Psoas muscle (tissue), 8 donors: ENCODE data around the gene SMPDL3A. TPM values are rescaled to one million over a fixed set of nuclear protein-coding genes. Genes with fewer than 3 reads are reported as not detected.

ENCODE experiments used
- ATAC-seq, 4 donors: fragments of 200-7000 bp; cut with Tn5 transposase; one replicate each; pipeline ENCODE4 v1.9.1; 2020; ENCODE audit warnings: moderate library complexity in 3 of 4, mild to moderate bottlenecking in 2 of 4
- DNase-seq, 2 donors: peaks; one replicate each; pipeline ENCODE4 v3.0.0-alpha.2; 2020
- H3K27ac ChIP-seq: fragments of 200-600 bp; one replicate; pipeline ENCODE4 v1.8.0; 2022
- H3K27me3 ChIP-seq, 3 donors: fragments of 200-600 bp in 1 of 3; one replicate each; pipeline versions ENCODE4 v1.6.1 to v1.8.0; 2013 to 2022; ENCODE audit warnings: low read length in 2 of 3, mild to moderate bottlenecking in 2 of 3, moderate library complexity in 1 of 3; ENCODE audit not compliant: insufficient read depth in 3 of 3
- H3K36me3 ChIP-seq, 2 donors: fragments of 200-600 bp in 1 of 2; one replicate each; pipeline versions ENCODE4 v1.6.1 to v1.8.0; 2013 to 2022; ENCODE audit warnings: low read depth in 1 of 2, mild to moderate bottlenecking in 1 of 2, moderate library complexity in 1 of 2; ENCODE audit not compliant: insufficient read depth in 1 of 2
- H3K4me1 ChIP-seq: fragments of 200-600 bp; one replicate; pipeline ENCODE4 v1.8.0; 2022
- H3K4me3 ChIP-seq: fragments of 200-600 bp; one replicate; pipeline ENCODE4 v1.8.0; 2022; ENCODE audit warnings: mild to moderate bottlenecking
- H3K9me3 ChIP-seq: fragments of 200-600 bp; one replicate; pipeline ENCODE4 v1.8.0; 2022
- CTCF ChIP-seq: fragments of 200-600 bp; IDR thresholded peaks from one replicate; pipeline ENCODE4 v1.8.0; 2022; ENCODE audit warnings: antibody characterized with exemption
- WGBS, 3 donors: extraction: QIAGEN DNeasy Blood & Tissue Kit; methylation state at CpG; one replicate each; pipeline versions ENCODE4 v1.1.6 to v1.1.7; 2013; 5-methylcytosine and 5-hydroxymethylcytosine counted together
- intact Hi-C, 2 donors: fragments of 100-400 bp; cut with DNase I; formaldehyde crosslinking; loops; one replicate each; pipeline versions ENCODE4 v1.11.0 to v1.14.2; 2022
- polyA plus RNA-seq, 3 donors: library from polyadenylated mRNA; stranded (reverse); fragments of 200-250 nt; gene quantifications; one replicate each; pipeline ENCODE4 v1.2.3, GENCODE V29; 2013
- total RNA-seq, 4 donors: library from RNA; stranded (reverse); fragmentation: NEBNext Ultra II Directional in 2 of 4; extraction: Animal tissue kit (Norgen Biotek cat#: 25700) in 2 of 4; gene quantifications; one replicate each; pipeline versions ENCODE4 v1.2.1 to v1.2.4, GENCODE V29; 2021 to 2023
- donor health status: healthy with polysubstance abuse.
- donor health status: DM: no; HTN: no; CAD: no; lungs with moderate emphysema.
- donor health status: Bipolar disorder and iron deficiency.
- donor health status: healthy.
- donor health status: DM: yes; HTN: yes; CAD: no.
- donor health status: DM: no; HTN: no; CAD: no.
- donor health status: DM: no; HTN: no; CAD: no.
- donor health status: DM: yes; HTN: yes; CAD: no.

SMPDL3A gene
- total and polyA plus RNA-seq, 7 donors, result 6.3 to 38.4 (median 27.6) TPM

GRCh38 chr6:122839472-122839871 is 50.4 kb downstream of the SMPDL3A start:
- H3K36me3 ChIP-seq, result no peaks in the 10 kb centered on the region
- peak; percentile 73 for TF ChIP-seq CTCF
- no peak overlapping the region for H3K4me3 ChIP-seq
- no peaks in the 10 kb centered on the region for H3K27me3 ChIP-seq
- ATAC-seq (peak; percentile 81 to 95 (median 86)), DNase-seq (no peak)
- 0 to 14% (median 1%) methylated on average over 1 of the region's 1 CpG for WGBS, 3 donors
- intact Hi-C loops, result loop anchor here (2.0 to 5.0 kb wide), 2 partner anchors 92 to 109 kb away; no protein-coding TSS in a partner anchor
- H3K4me1 ChIP-seq, result no peaks in the 10 kb centered on the region
- H3K27ac ChIP-seq, result no peak overlapping the region
- no peaks in the 10 kb centered on the region for H3K9me3 ChIP-seq

GRCh38 chr6:122839906-122840305 is 50.8 kb downstream of the SMPDL3A start:
- no peak for TF ChIP-seq CTCF
- DNase-seq, result no peak
- Histone ChIP-seq H3K4me1 (no peaks in the 10 kb centered on the region), H3K36me3 (no peaks in the 10 kb centered on the region), H3K27ac (no peak overlapping the region), H3K4me3 (no peak overlapping the region), H3K27me3 (no peaks in the 10 kb centered on the region), H3K9me3 (no peaks in the 10 kb centered on the region)
- WGBS, 3 donors, result 66 to 73% (median 67%) methylated on average over 6 to 8 of the region's 8 CpGs
- intact Hi-C loops, result loop anchor here (2.0 to 5.0 kb wide), 2 partner anchors 93 to 109 kb away; no protein-coding TSS in a partner anchor
- peak in 1 of 4 donors; percentile 22 for ATAC-seq

GRCh38 chr6:122845464-122845863 is 56.4 kb downstream of the SMPDL3A start:
- Histone ChIP-seq H3K4me1 (no peaks in the 10 kb centered on the region), H3K27me3 (no peaks in the 10 kb centered on the region), H3K9me3 (no peaks in the 10 kb centered on the region), H3K4me3 (no peak overlapping the region), H3K27ac (no peak overlapping the region), H3K36me3 (no peaks in the 10 kb centered on the region)
- no peak for ATAC-seq
- intact Hi-C loops, result no loop called here
- WGBS, 3 donors, result 93 to 95% (median 95%) methylated on average over 9 of the region's 9 CpGs
- DNase-seq, result no peak
- TF ChIP-seq CTCF, result no peak

- ATAC-seq (no peak), DNase-seq (no peak)
- no peaks in the 10 kb centered on the region for H3K27me3 ChIP-seq
- H3K27ac ChIP-seq, result no peak overlapping the region
- WGBS, 3 donors, result 70 to 73% (median 71%) methylated on average over 3 of the region's 3 CpGs
- intact Hi-C loops, result no loop called here
- H3K4me3 ChIP-seq, result no peak overlapping the region
- H3K9me3 ChIP-seq, result no peaks in the 10 kb centered on the region
- no peak for TF ChIP-seq CTCF
- no peaks in the 10 kb centered on the region for H3K36me3 ChIP-seq
- no peaks in the 10 kb centered on the region for H3K4me1 ChIP-seq
Observed at GRCh38 chr6:122845916-122846612, 57.0 kb downstream of the SMPDL3A start.
